PC-9 (cell line): ENCODE data around the gene GFOD2.

Source experiments
- CTCF ChIP-seq: fragments of 200-600 bp; sonication (generic); conservative IDR thresholded peaks from 2 replicates; pipeline ENCODE4 v1.6.1; 2017; ENCODE audit warnings: mixed run types, antibody characterized with exemption, mild to moderate bottlenecking, moderate library complexity
- EZH2 ChIP-seq: fragments of 200-600 bp; sonication (generic); IDR thresholded peaks from 2 replicates; pipeline ENCODE4 v1.8.0; 2017; ENCODE audit warnings: antibody characterized with exemption, low read depth

- TF ChIP-seq CTCF, result no peak
- TF ChIP-seq EZH2, result no peak
Observed at GRCh38 chr16:67667453-67667816, 51.7 kb downstream of the GFOD2 start.
